ENCODE measurements around the gene DDX42. TPM values are rescaled to one million over a fixed set of nuclear protein-coding genes. Genes with fewer than 3 reads are reported as not detected.

DDX42 gene
- polyA plus RNA-seq, 1 donor from 2014 or later, result 44.7 TPM

Other genes starting within 250 kb of the DDX42 start
- gene DCAF7, start 223.7 kb upstream of the DDX42 start, polyA plus RNA-seq (ENCODE audit: insufficient read depth, low read depth, low replicate concordance), result 207 TPM
- 29.3 TPM for gene TACO1, start 173.3 kb upstream of the DDX42 start, polyA plus RNA-seq (ENCODE audit: insufficient read depth, low read depth, low replicate concordance)
- 18.7 TPM for gene MAP3K3, start 151.8 kb upstream of the DDX42 start, polyA plus RNA-seq (ENCODE audit: insufficient read depth, low read depth, low replicate concordance)
- 71.4 TPM for gene LIMD2, start 74.0 kb upstream of the DDX42 start, polyA plus RNA-seq (ENCODE audit: insufficient read depth, low read depth, low replicate concordance)
- gene STRADA, start 32.4 kb upstream of the DDX42 start, polyA plus RNA-seq (ENCODE audit: insufficient read depth, low read depth, low replicate concordance), result 51.6 TPM
- gene CCDC47, start 573 bp upstream of the DDX42 start, polyA plus RNA-seq (ENCODE audit: insufficient read depth, low read depth, low replicate concordance), result 31.7 TPM
- gene PSMC5, start 53.3 kb downstream of the DDX42 start, polyA plus RNA-seq (ENCODE audit: insufficient read depth, low read depth, low replicate concordance), result 258 TPM
- gene FTSJ3, start 53.5 kb downstream of the DDX42 start, polyA plus RNA-seq (ENCODE audit: insufficient read depth, low read depth, low replicate concordance), result 29.5 TPM
- gene SMARCD2, start 68.5 kb downstream of the DDX42 start, polyA plus RNA-seq (ENCODE audit: insufficient read depth, low read depth, low replicate concordance), result 51.7 TPM
- gene CSH2, start 99.5 kb downstream of the DDX42 start, polyA plus RNA-seq (ENCODE audit: insufficient read depth, low read depth, low replicate concordance), result not detected
- gene GH2, start 107.8 kb downstream of the DDX42 start, polyA plus RNA-seq (ENCODE audit: insufficient read depth, low read depth, low replicate concordance), result not detected
- gene CSH1, start 122.4 kb downstream of the DDX42 start, polyA plus RNA-seq (ENCODE audit: insufficient read depth, low read depth, low replicate concordance), result not detected
- not detected for gene CSHL1, start 137.1 kb downstream of the DDX42 start, polyA plus RNA-seq (ENCODE audit: insufficient read depth, low read depth, low replicate concordance)
- not detected for gene GH1, start 144.7 kb downstream of the DDX42 start, polyA plus RNA-seq (ENCODE audit: insufficient read depth, low read depth, low replicate concordance)
- 0.37 TPM for gene CD79B, start 158.2 kb downstream of the DDX42 start, polyA plus RNA-seq (ENCODE audit: insufficient read depth, low read depth, low replicate concordance)
- not detected for gene SCN4A, start 198.7 kb downstream of the DDX42 start, polyA plus RNA-seq (ENCODE audit: insufficient read depth, low read depth, low replicate concordance)
- gene PRR29, start 224.2 kb downstream of the DDX42 start, polyA plus RNA-seq (ENCODE audit: insufficient read depth, low read depth, low replicate concordance), result 0.68 TPM
- 25.2 TPM for gene ICAM2, start 246.5 kb downstream of the DDX42 start, polyA plus RNA-seq (ENCODE audit: insufficient read depth, low read depth, low replicate concordance)